Measurements from ENCODE around the gene PTPRS. TPM values are rescaled to one million over a fixed set of nuclear protein-coding genes. Genes with fewer than 3 reads are reported as not detected.
"Not testable (repeated sequence)": the region's sequence is repeated elsewhere in the genome, so short reads cannot be mapped to it uniquely, and the experiment has no call there.

The PTPRS gene
- polyA plus RNA-seq, 1 donor (not counting 4 experiments of a cell fraction or from before 2014, with no cell fraction given): 2.5 TPM

- H3K9ac ChIP-seq (ENCODE audit: control insufficient read depth, extremely low read depth, insufficient read depth, low read length): no peak overlapping the region
- TF ChIP-seq EZH2 (IDR thresholded peaks at IDR 0.05; ENCODE audit: low read length) (no peak), CTCF (optimal IDR thresholded peaks at IDR 0.05 in 1 of 3, IDR thresholded peaks at IDR 0.05 in 1 of 3, conservative IDR thresholded peaks at IDR 0.05 in 1 of 3; ENCODE audit: extremely low read depth in 1 of 3, insufficient read depth in 2 of 3, low read length in 3 of 3) (no peak)
- no peaks in the 10 kb centered on the region for H3K9me3 ChIP-seq (ENCODE audit: control insufficient read depth, low read depth, low read length)
- H3K27ac ChIP-seq (ENCODE audit: control insufficient read depth, insufficient read depth, low read length): no peak overlapping the region
- H3K27me3 ChIP-seq (ENCODE audit: control insufficient read depth, extremely low read depth, insufficient read depth, low read length): peaks cover 4% of the 10 kb centered on the region
- no peaks in the 10 kb centered on the region for H3K36me3 ChIP-seq (ENCODE audit: control insufficient read depth in 2 of 2, extremely low read depth in 1 of 2, insufficient read depth in 2 of 2, low read length in 2 of 2)
- no peaks in the 10 kb centered on the region for H3K79me2 ChIP-seq (ENCODE audit: control insufficient read depth, insufficient read depth, low read length)
- H2AFZ ChIP-seq (ENCODE audit: control insufficient read depth, low read length): no peak overlapping the region
- DNase-seq (ENCODE audit: low read depth, low spot score): no peak
- H3K4me3 ChIP-seq (ENCODE audit: control insufficient read depth in 2 of 3, extremely low read depth in 1 of 3, insufficient read depth in 2 of 3, low read depth in 1 of 3, low read length in 3 of 3): no peak overlapping the region
- no peak overlapping the region for H3K4me2 ChIP-seq (ENCODE audit: control insufficient read depth, extremely low read depth, insufficient read depth, low read depth, low read length)
- dilution Hi-C loops (cut with MboI; ENCODE audit: extremely low pct_ligation_motif_present, low sequenced_read_pairs): no loop called here
- no peaks in the 10 kb centered on the region for H4K20me1 ChIP-seq (ENCODE audit: control insufficient read depth, extremely low read depth, insufficient read depth, low read length)
- FAIRE-seq: no peak
- H3K4me1 ChIP-seq (ENCODE audit: control insufficient read depth, extremely low read depth, insufficient read depth, low read length): no peaks in the 10 kb centered on the region
- no peaks in the 10 kb centered on the region for H3K9me1 ChIP-seq (ENCODE audit: control insufficient read depth, extremely low read depth, insufficient read depth, low read length)
These were observed 11.5 kb downstream of the PTPRS start for GRCh38 chr19:5329141-5329540.

GRCh38 chr19:5328407-5328806, 12.2 kb downstream of the PTPRS start:
- DNase-seq (ENCODE audit: low read depth, low spot score); H4K20me1 ChIP-seq (ENCODE audit: control insufficient read depth, extremely low read depth, insufficient read depth, low read length); FAIRE-seq; H3K9me3 ChIP-seq (ENCODE audit: control insufficient read depth, low read depth, low read length); H3K4me1 ChIP-seq (ENCODE audit: control insufficient read depth, extremely low read depth, insufficient read depth, low read length); H3K4me3 ChIP-seq (ENCODE audit: control insufficient read depth in 2 of 3, extremely low read depth in 1 of 3, insufficient read depth in 2 of 3, low read depth in 1 of 3, low read length in 3 of 3); H3K36me3 ChIP-seq (ENCODE audit: control insufficient read depth in 2 of 2, extremely low read depth in 1 of 2, insufficient read depth in 2 of 2, low read length in 2 of 2); H3K9me1 ChIP-seq (ENCODE audit: control insufficient read depth, extremely low read depth, insufficient read depth, low read length); H3K9ac ChIP-seq (ENCODE audit: control insufficient read depth, extremely low read depth, insufficient read depth, low read length); dilution Hi-C loops (cut with MboI; ENCODE audit: extremely low pct_ligation_motif_present, low sequenced_read_pairs); H3K79me2 ChIP-seq (ENCODE audit: control insufficient read depth, insufficient read depth, low read length); H3K4me2 ChIP-seq (ENCODE audit: control insufficient read depth, extremely low read depth, insufficient read depth, low read depth, low read length); H3K27me3 ChIP-seq (ENCODE audit: control insufficient read depth, extremely low read depth, insufficient read depth, low read length); H2AFZ ChIP-seq (ENCODE audit: control insufficient read depth, low read length); H3K27ac ChIP-seq (ENCODE audit: control insufficient read depth, insufficient read depth, low read length): not testable (repeated sequence)

- no peaks in the 10 kb centered on the region for H4K20me1 ChIP-seq (ENCODE audit: control insufficient read depth, extremely low read depth, insufficient read depth, low read length)
- dilution Hi-C loops (cut with MboI; ENCODE audit: extremely low pct_ligation_motif_present, low sequenced_read_pairs): no loop called here
- FAIRE-seq: no peak
These were observed 13.5 kb downstream of the PTPRS start for GRCh38 chr19:5326986-5327623.

More at GRCh38 chr19:5326986-5327623, 13.5 kb downstream of the PTPRS start:
- Histone ChIP-seq H3K9ac (ENCODE audit: control insufficient read depth, extremely low read depth, insufficient read depth, low read length) (no peak overlapping the region), H3K27ac (ENCODE audit: control insufficient read depth, insufficient read depth, low read length) (no peak overlapping the region), H2AFZ (ENCODE audit: control insufficient read depth, low read length) (no peak overlapping the region), H3K9me1 (ENCODE audit: control insufficient read depth, extremely low read depth, insufficient read depth, low read length) (no peaks in the 10 kb centered on the region), H3K36me3 (ENCODE audit: control insufficient read depth in 2 of 2, extremely low read depth in 1 of 2, insufficient read depth in 2 of 2, low read length in 2 of 2) (no peaks in the 10 kb centered on the region), H3K27me3 (ENCODE audit: control insufficient read depth, extremely low read depth, insufficient read depth, low read length) (peaks cover 14% of the 10 kb centered on the region), H3K4me3 (ENCODE audit: control insufficient read depth in 2 of 3, extremely low read depth in 1 of 3, insufficient read depth in 2 of 3, low read depth in 1 of 3, low read length in 3 of 3) (no peak overlapping the region), H3K79me2 (ENCODE audit: control insufficient read depth, insufficient read depth, low read length) (no peaks in the 10 kb centered on the region), H3K4me1 (ENCODE audit: control insufficient read depth, extremely low read depth, insufficient read depth, low read length) (no peaks in the 10 kb centered on the region), H3K4me2 (ENCODE audit: control insufficient read depth, extremely low read depth, insufficient read depth, low read depth, low read length) (no peak overlapping the region), H3K9me3 (ENCODE audit: control insufficient read depth, low read depth, low read length) (no peaks in the 10 kb centered on the region)
- no peak for TF ChIP-seq CTCF (optimal IDR thresholded peaks at IDR 0.05 in 1 of 3, IDR thresholded peaks at IDR 0.05 in 1 of 3, conservative IDR thresholded peaks at IDR 0.05 in 1 of 3; ENCODE audit: extremely low read depth in 1 of 3, insufficient read depth in 2 of 3, low read length in 3 of 3)
- no peak for TF ChIP-seq EZH2 (IDR thresholded peaks at IDR 0.05; ENCODE audit: low read length)
- no peak for DNase-seq (ENCODE audit: low read depth, low spot score)

All from keratinocyte (primary cell).